Epithelial cell of proximal tubule (primary cell): ENCODE data around the gene EFNA2. TPM values are rescaled to one million over a fixed set of nuclear protein-coding genes. Genes with fewer than 3 reads are reported as not detected.

Experiments used
- DNase-seq: peaks from one replicate; pipeline ENCODE4 v3.0.0-alpha.2; 2011; ENCODE audit warnings: low read depth
- H3K4me3 ChIP-seq: 2 replicates; pipeline ENCODE4 v1.5.1; 2011; ENCODE audit warnings: low read depth, mild to moderate bottlenecking, low read length
- CTCF ChIP-seq: conservative IDR thresholded peaks from 2 replicates; pipeline ENCODE4 v1.5.1; 2012; ENCODE audit warnings: low read depth, mild to moderate bottlenecking, low read length
- total RNA-seq: library from RNA; depleted of rRNA; stranded (reverse); fragments of >200 nt; gene quantifications from 2 replicates; pipeline ENCODE4 v1.2.3, GENCODE V29; 2015

EFNA2 gene
- total RNA-seq, 1 donor from 2014 or later = 0.23 TPM

GRCh38 chr19:1259206-1259875, 26.3 kb upstream of the EFNA2 start:
- TF ChIP-seq CTCF = no peak
- H3K4me3 ChIP-seq = no peak overlapping the region
- DNase-seq = no peak

- no peak for DNase-seq
- H3K4me3 ChIP-seq = peak overlapping the region; percentile 23
- no peak for TF ChIP-seq CTCF
Measured at GRCh38 chr19:1259876-1260748, 25.6 kb upstream of the EFNA2 start.

GRCh38 chr19:1260749-1261537, 24.7 kb upstream of the EFNA2 start:
- TF ChIP-seq CTCF = no peak
- peak overlapping the region; percentile 90 for H3K4me3 ChIP-seq
- DNase-seq = no peak

GRCh38 chr19:1261538-1261797, 24.2 kb upstream of the EFNA2 start:
- peak overlapping the region; percentile 90 for H3K4me3 ChIP-seq
- peak; percentile 20 for TF ChIP-seq CTCF
- no peak for DNase-seq

- TF ChIP-seq CTCF = no peak
- H3K4me3 ChIP-seq = peak overlapping the region; percentile 90
- no peak for DNase-seq
Measured at GRCh38 chr19:1261798-1262622, 23.7 kb upstream of the EFNA2 start.

- peak overlapping the region; percentile 90 for H3K4me3 ChIP-seq
- DNase-seq = no peak
- TF ChIP-seq CTCF = no peak
Measured at GRCh38 chr19:1262623-1263123, 23.0 kb upstream of the EFNA2 start.
